Measurements from ENCODE around the gene FLRT1.
A peak's percentile ranks its signal among the peaks of the same experiment; 100 is the strongest.

The FLRT1 gene

DNA sequence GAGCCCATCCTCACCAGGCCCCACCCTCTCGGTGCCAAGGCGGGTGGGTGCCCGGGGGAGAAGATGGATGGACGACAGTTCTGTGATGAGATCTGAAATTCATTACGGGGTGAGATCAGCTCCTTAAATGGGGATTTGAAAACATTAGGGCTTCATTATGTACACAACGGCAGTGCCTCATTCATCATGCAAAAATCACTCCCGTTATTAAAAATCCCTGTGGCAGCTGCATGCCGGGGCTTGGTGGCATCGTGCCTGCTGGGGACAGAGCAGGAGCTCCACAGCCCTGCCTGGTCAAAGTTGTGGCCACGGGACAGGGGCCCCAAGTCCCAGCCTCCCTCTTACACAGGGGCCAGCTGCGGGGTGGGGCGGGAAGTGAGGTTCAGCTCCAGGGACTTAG lies 29.3 kb upstream of the FLRT1 start:
- no peak for DNase-seq (ENCODE audit: low spot score)

GRCh38 chr11:64007160-64007628 lies 28.5 kb upstream of the FLRT1 start:
- peak; percentile 68 for DNase-seq (ENCODE audit: low spot score)

GRCh38 chr11:64007629-64008282 lies 28.0 kb upstream of the FLRT1 start:
- DNase-seq (ENCODE audit: low spot score) = no peak

DNA sequence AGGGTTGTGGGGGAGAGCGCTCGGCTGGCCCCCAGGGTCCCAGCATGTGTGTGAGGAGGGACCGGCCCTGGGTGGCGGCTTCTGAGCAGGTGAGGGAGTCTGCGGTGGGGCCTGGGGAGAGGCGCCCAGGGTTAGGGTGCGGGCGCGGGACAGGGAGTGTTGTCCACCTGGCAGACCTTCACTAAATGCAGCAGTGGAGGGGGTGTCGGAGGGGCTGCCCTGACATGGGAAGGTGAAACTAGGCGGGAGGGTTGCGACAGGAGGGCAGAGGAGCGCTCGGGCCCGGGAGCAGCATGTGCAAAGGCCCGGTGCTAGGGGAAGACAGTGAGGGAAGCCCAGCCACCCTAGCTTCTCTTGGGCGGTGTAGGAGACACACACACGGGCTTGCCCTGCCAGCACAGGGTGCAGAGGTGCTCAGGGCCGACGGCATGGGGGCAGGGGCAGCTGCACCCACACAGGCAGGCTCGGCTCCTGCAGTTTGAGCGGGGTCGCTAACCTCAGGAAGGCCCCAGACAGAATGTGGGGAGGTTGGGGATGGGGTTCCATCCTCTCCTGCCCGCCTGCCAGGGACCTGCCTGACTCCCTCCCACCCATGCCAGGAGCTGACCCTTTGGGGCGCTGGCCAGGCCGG lies 27.3 kb upstream of the FLRT1 start:
- no peak for DNase-seq (ENCODE audit: low spot score)

- no peak for DNase-seq (ENCODE audit: low spot score)
These were observed 26.7 kb upstream of the FLRT1 start for GRCh38 chr11:64008914-64009633.

DNA sequence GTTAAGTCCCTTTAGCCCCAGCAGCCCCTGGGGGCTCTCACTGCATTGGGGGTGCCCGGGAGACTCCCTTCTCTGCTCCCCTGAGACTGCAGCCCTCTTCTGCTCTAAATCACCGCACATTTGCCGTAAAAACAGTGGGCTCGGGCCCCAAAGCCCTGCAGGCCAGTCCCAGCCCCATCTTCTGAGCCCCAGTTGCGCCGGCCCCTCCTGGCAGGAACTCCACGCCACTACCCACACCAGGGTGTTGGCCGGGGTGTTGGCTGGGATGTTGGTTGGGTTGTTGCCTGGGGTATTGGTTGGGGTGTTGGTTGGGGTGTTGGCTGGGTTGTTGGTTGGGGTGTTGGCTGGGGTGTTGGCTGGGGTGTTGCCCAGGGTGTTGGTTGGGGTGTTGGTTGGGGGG lies 26.0 kb upstream of the FLRT1 start:
- DNase-seq (ENCODE audit: low spot score) = no peak

DNA sequence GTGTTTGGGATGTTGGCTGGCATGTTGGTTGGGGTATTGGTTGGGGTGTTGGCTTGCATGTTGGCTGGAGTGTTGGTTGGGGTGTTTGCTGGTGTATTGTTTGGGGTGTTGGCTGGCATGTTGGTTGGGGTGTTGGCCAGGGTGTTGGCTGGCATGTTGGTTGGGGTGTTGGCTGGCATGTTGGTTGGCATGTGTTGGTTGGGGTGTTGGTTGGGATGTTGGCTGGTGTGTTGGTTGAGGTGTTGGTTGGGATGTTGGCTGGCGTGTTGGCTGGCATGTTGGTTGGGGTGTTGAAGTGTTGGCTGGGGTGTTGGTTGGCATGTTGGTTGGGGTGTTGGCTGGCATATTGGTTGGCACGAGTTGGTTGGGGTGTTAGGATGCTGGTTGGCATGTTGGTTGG lies 24.9 kb upstream of the FLRT1 start:
- DNase-seq (ENCODE audit: low spot score) = no peak

GRCh38 chr11:64011371-64011770 lies 24.4 kb upstream of the FLRT1 start:
- no peak for DNase-seq (ENCODE audit: low spot score)

GRCh38 chr11:64013141-64013896 lies 22.4 kb upstream of the FLRT1 start:
- no peak for DNase-seq (ENCODE audit: low spot score)

DNA sequence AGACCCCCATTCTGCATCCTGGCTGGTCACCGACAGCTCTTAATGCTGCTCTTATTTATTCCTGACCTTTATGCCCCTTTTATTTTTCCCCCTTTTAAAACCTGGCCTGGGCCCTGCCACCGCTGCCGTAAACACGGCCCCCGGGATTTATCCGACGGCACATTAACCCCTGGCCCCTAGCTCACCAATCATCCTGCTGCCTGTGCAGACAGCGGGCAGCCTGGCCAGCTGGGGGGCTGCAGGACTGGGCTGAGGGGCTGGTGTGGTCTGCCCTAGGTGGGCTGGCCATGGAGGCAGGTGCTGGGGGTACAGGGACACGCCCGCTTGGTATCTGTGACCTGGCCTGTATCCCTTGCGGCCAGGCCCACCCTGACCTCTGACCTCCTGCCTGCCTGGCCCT lies 21.4 kb upstream of the FLRT1 start:
- DNase-seq (ENCODE audit: low spot score) = no peak

DNA sequence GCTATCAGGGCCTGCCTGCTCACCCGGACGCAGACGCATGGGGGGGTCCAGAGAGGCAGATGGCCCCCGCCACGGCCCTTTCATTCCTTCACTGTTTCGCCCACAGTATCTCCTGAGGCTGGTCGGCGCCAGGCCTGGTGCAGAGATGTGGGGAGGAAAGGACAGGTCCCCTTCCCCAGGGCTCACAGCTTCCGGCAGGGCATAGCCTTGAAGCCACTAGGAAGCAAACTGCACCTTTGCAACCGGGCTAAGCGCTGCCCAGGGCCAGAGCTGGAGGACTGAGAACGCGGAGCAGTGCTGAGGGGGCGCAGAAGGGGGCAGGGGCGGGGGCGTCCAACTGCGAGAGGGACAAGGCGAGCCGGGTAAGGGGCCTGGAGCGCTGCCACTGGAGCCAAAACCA lies 20.2 kb upstream of the FLRT1 start:
- no peak for DNase-seq (ENCODE audit: low spot score)

DNA sequence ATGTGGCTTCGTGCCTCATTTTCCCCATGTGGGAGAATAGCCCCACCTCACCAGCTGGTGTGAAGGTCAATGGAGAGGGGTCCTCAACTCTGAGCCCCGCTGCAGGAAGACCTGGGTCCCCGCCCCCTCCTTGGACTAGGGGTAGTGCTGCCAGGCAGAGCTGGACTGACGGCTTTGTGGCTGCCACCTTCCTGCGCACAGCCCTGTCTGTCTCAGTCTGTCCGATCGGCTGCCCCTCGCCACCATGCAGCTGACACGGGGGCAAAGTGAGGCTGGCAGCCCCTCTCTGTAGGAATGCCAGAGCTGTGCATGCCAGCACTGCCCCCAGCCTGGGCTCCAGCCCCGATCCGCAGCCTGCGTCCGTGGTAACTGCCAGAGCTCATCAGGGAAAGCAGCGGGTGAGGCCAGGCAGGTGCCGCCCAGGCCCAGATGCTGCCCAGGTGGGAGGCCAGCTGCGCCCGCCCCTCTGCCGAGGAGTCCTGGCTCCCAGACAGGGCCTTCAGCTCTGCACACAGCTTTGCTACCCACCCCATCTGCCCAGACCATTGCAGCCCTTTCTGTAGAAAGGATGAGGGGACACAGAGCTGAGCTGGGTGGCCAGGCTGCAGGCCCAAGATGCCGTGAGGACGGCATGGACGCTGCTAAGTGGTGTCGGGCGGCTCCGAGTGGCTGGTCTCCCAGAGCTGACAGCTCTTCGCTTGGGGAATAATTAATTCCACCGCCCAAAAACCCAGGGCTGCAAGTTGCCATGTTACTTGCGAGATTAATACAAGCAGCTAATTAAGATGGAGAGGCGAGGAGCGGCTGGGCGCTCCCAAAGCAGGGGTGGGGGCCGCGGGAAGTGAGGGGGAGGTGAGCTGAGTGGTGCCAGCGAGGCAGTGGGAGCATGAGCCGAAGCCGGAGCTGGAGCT lies 19.5 kb upstream of the FLRT1 start:
- peak; percentile 75 for DNase-seq (ENCODE audit: low spot score)

- DNase-seq (ENCODE audit: low spot score) = no peak
These were observed 17.8 kb upstream of the FLRT1 start for GRCh38 chr11:64017945-64018224.

- DNase-seq (ENCODE audit: low spot score) = no peak
These were observed 17.4 kb upstream of the FLRT1 start for GRCh38 chr11:64018310-64018709.

DNA sequence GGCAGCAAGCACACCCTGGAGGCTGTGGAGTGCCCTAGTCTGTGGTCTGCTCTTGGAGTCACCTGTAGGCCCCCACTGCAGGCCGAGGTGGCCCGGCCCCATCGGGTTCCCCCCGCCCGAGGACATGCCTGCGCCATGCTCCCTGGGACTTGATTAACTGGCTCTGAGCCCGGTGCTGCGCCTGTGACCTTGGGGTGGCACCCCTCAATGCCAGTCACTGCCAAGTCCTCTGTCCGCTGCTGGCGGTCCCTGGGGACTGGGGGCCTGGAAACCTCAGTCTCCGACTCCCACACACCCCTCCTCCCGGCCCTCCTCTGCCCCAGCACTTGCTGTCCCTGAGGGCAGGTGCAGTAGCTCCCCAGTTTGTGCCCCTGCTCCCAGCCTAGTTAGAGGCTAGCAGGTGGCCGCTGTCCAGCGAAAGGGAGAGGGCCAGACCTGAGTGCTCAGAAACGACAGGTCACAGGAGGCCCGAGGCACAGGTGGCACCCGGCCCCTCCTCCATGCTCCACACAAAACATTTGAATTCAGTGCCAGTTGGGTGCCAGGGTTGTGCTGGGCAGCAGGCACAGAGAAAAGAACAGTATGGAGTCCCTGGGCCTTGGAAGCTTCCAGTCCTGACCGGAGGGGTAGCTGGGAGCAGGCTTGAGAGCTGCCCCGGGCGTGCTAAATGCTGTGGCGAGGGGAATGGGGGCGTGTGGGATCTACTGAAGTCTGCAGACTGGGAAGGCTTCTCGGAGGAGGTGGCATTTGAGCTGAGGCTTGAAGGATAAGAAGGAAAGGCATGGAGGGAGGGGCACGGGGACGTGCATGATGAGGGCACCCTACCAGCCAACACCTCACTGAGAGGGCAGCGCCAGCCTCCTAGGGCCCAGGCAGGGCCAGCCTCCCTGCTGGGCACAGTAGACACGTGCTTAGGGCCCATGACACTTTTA lies 16.4 kb upstream of the FLRT1 start:
- no peak for DNase-seq (ENCODE audit: low spot score)

- no peak for DNase-seq (ENCODE audit: low spot score)
These were observed 14.6 kb upstream of the FLRT1 start for GRCh38 chr11:64020976-64021756.

GRCh38 chr11:64021757-64022093 lies 14.0 kb upstream of the FLRT1 start:
- DNase-seq (ENCODE audit: low spot score) = no peak

GRCh38 chr11:64022125-64022784 lies 13.5 kb upstream of the FLRT1 start:
- no peak for DNase-seq (ENCODE audit: low spot score)
